Left cardiac atrium (tissue), 4 donors: ENCODE data around the gene ORAI2. TPM values are rescaled to one million over a fixed set of nuclear protein-coding genes. Genes with fewer than 3 reads are reported as not detected.
"Not testable (repeated sequence)": the region's sequence is repeated elsewhere in the genome, so short reads cannot be mapped to it uniquely, and the experiment has no call there.

ENCODE experiments used
- ATAC-seq, 2 donors: fragments of 200-7000 bp; cut with Tn5 transposase; one replicate each; pipeline ENCODE4 v1.9.1; 2020; ENCODE audit warnings: mild to moderate bottlenecking in 2 of 2, moderate library complexity in 2 of 2
- DNase-seq: peaks from one replicate; pipeline ENCODE4 v3.0.0-alpha.2; 2020
- intact Hi-C, 2 donors: fragments of 100-400 bp; cut with DNase I; formaldehyde crosslinking; loops; one replicate each; pipeline versions ENCODE4 v1.14.1 to v1.15.1; 2022 to 2023
- long read RNA-seq: library from polyadenylated mRNA; unstranded; transcript quantifications from one replicate; pipeline ENCODE4 v2.0.0, GENCODE V29; 2021
- total RNA-seq, 2 donors: library from RNA; stranded (reverse); fragmentation: NEBNext Ultra II Directional; extraction: Animal tissue kit (Norgen Biotek cat#: 25700); gene quantifications; one replicate each; pipeline ENCODE4 v1.2.1, GENCODE V29; 2021
- donor health status: DM: no; HTN: yes; CAD: no.
- donor health status: DM: no; HTN: yes; CAD: no; lungs with severe emphysema.
- donor health status: DM: yes; HTN: yes; CAD: no.
- donor health status: Dilated cardiomyopathy.

Gene ORAI2
- total RNA-seq = 10 to 100 TPM in 1 of 2 donors, 1 to 10 TPM in 1; 6.0 to 12.1 TPM
- long read RNA-seq, full-length matches to known transcripts = 11 of 18 reads
- long read RNA-seq, partial matches to known transcripts = 3 of 18 reads
- long read RNA-seq, other reads (novel, unspliced or antisense) = 4 of 18 reads

GRCh38 chr7:102433219-102434038 is at the start of gene ORAI2:
Gene ORAI2, plus strand, starts transcription at chr7:102433575. Its CDS starts 5,382 bp downstream, at chr7:102438957.
- intact Hi-C loops = no loop called here
- ATAC-seq = peak; percentile 87 to 93
- DNase-seq = peak; percentile 88

- DNase-seq = no peak
- intact Hi-C loops = no loop called here
- ATAC-seq = no peak
Measured at GRCh38 chr7:102387064-102387463, 46.3 kb upstream of the ORAI2 start.

- no peak for ATAC-seq
- intact Hi-C loops = loop anchor here (1.0 to 5.0 kb wide), 2 partner anchors 108 to 111 kb away; no protein-coding TSS in a partner anchor
Measured at GRCh38 chr7:102389810-102390209, 43.6 kb upstream of the ORAI2 start.

GRCh38 chr7:102390697-102391484 is 42.5 kb upstream of the ORAI2 start:
- ATAC-seq = peak; percentile 84 to 86
- peak; percentile 85 for DNase-seq
- intact Hi-C loops = loop anchor here (1.0 to 5.0 kb wide), 2 partner anchors 109 to 112 kb away; no protein-coding TSS in a partner anchor

More at GRCh38 chr7:102389810-102390209, 43.6 kb upstream of the ORAI2 start:
- DNase-seq = no peak

GRCh38 chr7:102392330-102392729 is 41.0 kb upstream of the ORAI2 start:
- no peak for ATAC-seq
- intact Hi-C loops = loop anchor here in 1 of 2 donors (5.0 kb wide), 1 partner anchor 110 kb away; no protein-coding TSS in a partner anchor
- no peak for DNase-seq

GRCh38 chr7:102393467-102393866 is 39.9 kb upstream of the ORAI2 start:
- DNase-seq (no peak), ATAC-seq (no peak)
- intact Hi-C loops = loop anchor here in 1 of 2 donors (5.0 kb wide), 1 partner anchor 111 kb away; no protein-coding TSS in a partner anchor

GRCh38 chr7:102395592-102395872 is 37.8 kb upstream of the ORAI2 start:
- intact Hi-C loops = no loop called here
- ATAC-seq (no peak), DNase-seq (no peak)

GRCh38 chr7:102395873-102396709 is 37.3 kb upstream of the ORAI2 start, which contains the start of gene PRKRIP1:
Gene PRKRIP1, plus strand, starts transcription at chr7:102396363. Its CDS starts 49 bp downstream, at chr7:102396412.
- ATAC-seq (peak; percentile 94 to 95), DNase-seq (peak; percentile 84)
- intact Hi-C loops = no loop called here

GRCh38 chr7:102396710-102397019 is 36.7 kb upstream of the ORAI2 start:
- DNase-seq = no peak
- ATAC-seq = peak in 1 of 2 donors; percentile 7
- intact Hi-C loops = no loop called here

GRCh38 chr7:102398543-102398942 is 34.8 kb upstream of the ORAI2 start:
- DNase-seq = no peak
- ATAC-seq = no peak
- intact Hi-C loops = no loop called here

GRCh38 chr7:102400360-102400759 is 33.0 kb upstream of the ORAI2 start:
- ATAC-seq (no peak), DNase-seq (no peak)
- intact Hi-C loops = no loop called here

- intact Hi-C loops = no loop called here
- DNase-seq (no peak), ATAC-seq (no peak)
Measured at GRCh38 chr7:102403563-102403962, 29.8 kb upstream of the ORAI2 start.

GRCh38 chr7:102404005-102404861 is 29.1 kb upstream of the ORAI2 start:
- peak; percentile 83 to 86 for ATAC-seq
- DNase-seq = no peak
- intact Hi-C loops = no loop called here

GRCh38 chr7:102404862-102405188 is 28.6 kb upstream of the ORAI2 start:
- ATAC-seq, intact Hi-C loops, DNase-seq: not testable (repeated sequence)

GRCh38 chr7:102407910-102408309 is 25.5 kb upstream of the ORAI2 start:
- intact Hi-C loops = no loop called here
- ATAC-seq = no peak
- DNase-seq = no peak

- ATAC-seq, DNase-seq, intact Hi-C loops: not testable (repeated sequence)
Measured at GRCh38 chr7:102408530-102408929, 24.8 kb upstream of the ORAI2 start.

- intact Hi-C loops = no loop called here
- no peak for ATAC-seq
- no peak for DNase-seq
Measured at GRCh38 chr7:102409340-102409739, 24.0 kb upstream of the ORAI2 start.

GRCh38 chr7:102410123-102410522 is 23.3 kb upstream of the ORAI2 start:
- ATAC-seq (no peak), DNase-seq (no peak)
- intact Hi-C loops = no loop called here
